HG03469 (cell line): ENCODE measurements around the gene PKD1L1.
"Not testable (repeated sequence)": the region's sequence is repeated elsewhere in the genome, so short reads cannot be mapped to it uniquely, and the experiment has no call there.

ENCODE experiments used
- ATAC-seq: cut with Tn5 transposase; IDR thresholded peaks from one replicate; pipeline ENCODE4 v1.9.1; 2021; ENCODE audit warnings: mild to moderate bottlenecking, moderate library complexity, moderate number of reproducible peaks; ENCODE audit not compliant: unreplicated experiment

PKD1L1 gene

GRCh38 chr7:47775238-47775637, 173.0 kb downstream of the PKD1L1 start:
- no peak for ATAC-seq

GRCh38 chr7:47772492-47772891, 175.8 kb downstream of the PKD1L1 start:
- no peak for ATAC-seq

GRCh38 chr7:47771990-47772360, 176.3 kb downstream of the PKD1L1 start:
- no peak for ATAC-seq

GRCh38 chr7:47771336-47771989, 176.8 kb downstream of the PKD1L1 start:
- no peak for ATAC-seq

GRCh38 chr7:47766126-47766525, 182.1 kb downstream of the PKD1L1 start:
- ATAC-seq = no peak

- no peak for ATAC-seq
These were observed 182.8 kb downstream of the PKD1L1 start for GRCh38 chr7:47765373-47765979.

GRCh38 chr7:47764746-47765145, 183.5 kb downstream of the PKD1L1 start:
- ATAC-seq = no peak

- no peak for ATAC-seq
These were observed 184.9 kb downstream of the PKD1L1 start for GRCh38 chr7:47763063-47763974.

- ATAC-seq = no peak
These were observed 185.6 kb downstream of the PKD1L1 start for GRCh38 chr7:47762746-47763062.

- ATAC-seq = no peak
These were observed 186.1 kb downstream of the PKD1L1 start for GRCh38 chr7:47762207-47762606.

GRCh38 chr7:47759056-47759706, 189.1 kb downstream of the PKD1L1 start:
- ATAC-seq = no peak

- ATAC-seq = no peak
These were observed 189.7 kb downstream of the PKD1L1 start for GRCh38 chr7:47758546-47758945.

GRCh38 chr7:47757921-47758411, 190.3 kb downstream of the PKD1L1 start:
- ATAC-seq = no peak

- ATAC-seq = no peak
These were observed 191.6 kb downstream of the PKD1L1 start for GRCh38 chr7:47756636-47757035.

- no peak for ATAC-seq
These were observed 193.0 kb downstream of the PKD1L1 start for GRCh38 chr7:47755248-47755647.

GRCh38 chr7:47751724-47752123, 196.5 kb downstream of the PKD1L1 start:
- not testable (repeated sequence) for ATAC-seq

GRCh38 chr7:47751043-47751442, 197.2 kb downstream of the PKD1L1 start:
- ATAC-seq = no peak

- no peak for ATAC-seq
These were observed 200.2 kb downstream of the PKD1L1 start for GRCh38 chr7:47748041-47748440.

- no peak for ATAC-seq
These were observed 201.1 kb downstream of the PKD1L1 start for GRCh38 chr7:47747160-47747559.

GRCh38 chr7:47746468-47746867, 201.8 kb downstream of the PKD1L1 start:
- no peak for ATAC-seq

- ATAC-seq = no peak
These were observed 203.4 kb downstream of the PKD1L1 start for GRCh38 chr7:47744883-47745282.
